A673 (cell line): ENCODE measurements around the gene DUSP6.

ENCODE experiments used
- EZH2 ChIP-seq: fragments of 200-600 bp; sonication (generic); IDR thresholded peaks from 2 replicates; pipeline ENCODE4 v1.6.1; 2017; ENCODE audit warnings: borderline replicate concordance, low read depth, mild to moderate bottlenecking, mixed read lengths, antibody characterized with exemption, low read length; ENCODE audit not compliant: poor library complexity, severe bottlenecking
- TF ChIP-seq, protein P1 (sequence below): fragments of 300-800, 200-600 bp; sonication (generic); conservative IDR thresholded peaks from 2 replicates; pipeline ENCODE4 v1.5.1; 2017; ENCODE audit warnings: low read depth, mild to moderate bottlenecking, antibody characterized with exemption, low read length, moderate library complexity, mixed read lengths

DNA sequence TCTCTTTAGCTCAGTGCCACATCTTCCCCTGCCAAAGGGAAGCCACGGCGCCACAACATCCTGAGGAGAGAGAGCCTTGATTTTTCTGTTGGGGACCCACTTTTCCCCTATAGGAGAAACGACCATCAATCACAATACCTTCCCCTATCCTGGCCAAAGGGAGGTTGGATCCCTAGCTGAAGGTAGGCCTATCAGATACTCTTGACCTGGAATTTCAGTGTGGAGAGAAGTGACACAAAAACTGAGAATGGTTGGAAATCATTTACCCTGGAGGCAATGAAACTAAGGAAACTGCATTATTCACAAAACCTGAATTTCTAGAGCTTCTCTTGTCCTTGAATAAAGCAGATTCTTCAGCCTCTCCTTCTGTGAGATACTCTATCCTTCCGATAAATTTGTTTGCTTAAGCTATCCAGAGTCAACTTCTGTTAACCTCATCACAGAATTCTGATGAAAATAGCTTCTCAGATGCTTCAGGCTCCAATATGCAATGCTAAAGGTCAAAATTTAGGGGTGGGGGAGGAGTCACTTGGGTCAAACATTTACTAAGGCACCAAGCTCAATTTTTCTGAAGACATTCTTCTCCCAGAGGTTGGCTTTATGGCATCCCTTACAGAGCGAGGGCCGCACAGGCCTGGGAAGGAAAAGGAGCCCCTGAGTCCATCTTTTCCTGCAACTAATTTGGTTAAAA lies 27.0 kb upstream of the DUSP6 start:
- no peak for TF ChIP-seq EZH2
- TF ChIP-seq, protein P1, sequence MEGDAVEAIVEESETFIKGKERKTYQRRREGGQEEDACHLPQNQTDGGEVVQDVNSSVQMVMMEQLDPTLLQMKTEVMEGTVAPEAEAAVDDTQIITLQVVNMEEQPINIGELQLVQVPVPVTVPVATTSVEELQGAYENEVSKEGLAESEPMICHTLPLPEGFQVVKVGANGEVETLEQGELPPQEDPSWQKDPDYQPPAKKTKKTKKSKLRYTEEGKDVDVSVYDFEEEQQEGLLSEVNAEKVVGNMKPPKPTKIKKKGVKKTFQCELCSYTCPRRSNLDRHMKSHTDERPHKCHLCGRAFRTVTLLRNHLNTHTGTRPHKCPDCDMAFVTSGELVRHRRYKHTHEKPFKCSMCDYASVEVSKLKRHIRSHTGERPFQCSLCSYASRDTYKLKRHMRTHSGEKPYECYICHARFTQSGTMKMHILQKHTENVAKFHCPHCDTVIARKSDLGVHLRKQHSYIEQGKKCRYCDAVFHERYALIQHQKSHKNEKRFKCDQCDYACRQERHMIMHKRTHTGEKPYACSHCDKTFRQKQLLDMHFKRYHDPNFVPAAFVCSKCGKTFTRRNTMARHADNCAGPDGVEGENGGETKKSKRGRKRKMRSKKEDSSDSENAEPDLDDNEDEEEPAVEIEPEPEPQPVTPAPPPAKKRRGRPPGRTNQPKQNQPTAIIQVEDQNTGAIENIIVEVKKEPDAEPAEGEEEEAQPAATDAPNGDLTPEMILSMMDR, result no peak
